Mesendoderm (in vitro differentiated cells): ENCODE measurements around the gene GTPBP2.

Experiments used
- DNase-seq: peaks from one replicate; pipeline ENCODE4 v3.0.0; 2013
- H2AK5ac ChIP-seq: 2 replicates; pipeline ENCODE4 v1.6.1; 2013; ENCODE audit warnings: low read length, inconsistent platforms
- H2BK120ac ChIP-seq: 2 replicates; pipeline ENCODE4 v1.6.1; 2013; ENCODE audit warnings: low read depth, mild to moderate bottlenecking, low read length, moderate library complexity, mixed read lengths
- H2BK15ac ChIP-seq: replicated peaks from 2 replicates; pipeline ENCODE4 v1.6.1; 2013; ENCODE audit warnings: low read depth, mild to moderate bottlenecking, moderate library complexity
- H2BK5ac ChIP-seq: 2 replicates; pipeline ENCODE4 v1.6.1; 2013; ENCODE audit warnings: low read length, inconsistent platforms
- H3K18ac ChIP-seq: 2 replicates; pipeline ENCODE4 v1.6.1; 2013; ENCODE audit warnings: mild to moderate bottlenecking, low read length, mixed read lengths
- H3K23ac ChIP-seq: one replicate; pipeline ENCODE4 v1.6.1; 2013; ENCODE audit warnings: low read length
- H3K27ac ChIP-seq: 2 replicates; pipeline ENCODE4 v1.5.1; 2013; ENCODE audit warnings: low read depth, mild to moderate bottlenecking, inconsistent platforms, low read length, moderate library complexity
- H3K27me3 ChIP-seq: 2 replicates; pipeline ENCODE4 v1.6.1; 2013; ENCODE audit warnings: low read length, control low read depth, mild to moderate bottlenecking, inconsistent platforms; ENCODE audit not compliant: insufficient read depth, poor library complexity
- H3K36me3 ChIP-seq: 2 replicates; pipeline ENCODE4 v1.6.1; 2013; ENCODE audit warnings: low read length, inconsistent platforms; ENCODE audit not compliant: control insufficient read depth, insufficient read depth
- H3K4ac ChIP-seq: one replicate; pipeline ENCODE4 v1.6.1; 2013; ENCODE audit warnings: low read depth, mild to moderate bottlenecking, low read length, moderate library complexity
- H3K4me1 ChIP-seq: 2 replicates; pipeline ENCODE4 v1.6.1; 2013; ENCODE audit warnings: low read depth, low read length, inconsistent platforms; ENCODE audit not compliant: control insufficient read depth
- H3K4me2 ChIP-seq: 2 replicates; pipeline ENCODE4 v1.6.1; 2013; ENCODE audit warnings: low read length
- H3K4me3 ChIP-seq: 2 replicates; pipeline ENCODE4 v1.5.1; 2013; ENCODE audit warnings: mild to moderate bottlenecking, low read length
- H3K56ac ChIP-seq: one replicate; pipeline ENCODE4 v1.6.1; 2013; ENCODE audit warnings: low read length
- H3K79me1 ChIP-seq: 2 replicates; pipeline ENCODE4 v1.6.1; 2013; ENCODE audit warnings: low read length, inconsistent platforms
- H3K79me2 ChIP-seq: 2 replicates; pipeline ENCODE4 v1.6.1; 2013; ENCODE audit warnings: mild to moderate bottlenecking, low read length; ENCODE audit not compliant: control insufficient read depth, insufficient read depth
- H3K9ac ChIP-seq: 2 replicates; pipeline ENCODE4 v1.6.1; 2013; ENCODE audit warnings: low read length, inconsistent platforms
- H4K5ac ChIP-seq: one replicate; pipeline ENCODE4 v1.6.1; 2013; ENCODE audit warnings: low read length
- H4K8ac ChIP-seq: one replicate; pipeline ENCODE4 v1.6.1; 2013; ENCODE audit warnings: low read depth, mild to moderate bottlenecking, control low read depth, low read length, moderate library complexity
- WGBS: extraction: QIAGEN DNeasy Blood & Tissue Kit; methylation state at CpG from one replicate; pipeline ENCODE4 v1.1.7; 2013; ENCODE audit warnings: low lambda C conversion rate, missing lambda C conversion rate; ENCODE audit not compliant: insufficient coverage; ENCODE audit errors: extremely low coverage; 5-methylcytosine and 5-hydroxymethylcytosine counted together

The GTPBP2 gene

DNA sequence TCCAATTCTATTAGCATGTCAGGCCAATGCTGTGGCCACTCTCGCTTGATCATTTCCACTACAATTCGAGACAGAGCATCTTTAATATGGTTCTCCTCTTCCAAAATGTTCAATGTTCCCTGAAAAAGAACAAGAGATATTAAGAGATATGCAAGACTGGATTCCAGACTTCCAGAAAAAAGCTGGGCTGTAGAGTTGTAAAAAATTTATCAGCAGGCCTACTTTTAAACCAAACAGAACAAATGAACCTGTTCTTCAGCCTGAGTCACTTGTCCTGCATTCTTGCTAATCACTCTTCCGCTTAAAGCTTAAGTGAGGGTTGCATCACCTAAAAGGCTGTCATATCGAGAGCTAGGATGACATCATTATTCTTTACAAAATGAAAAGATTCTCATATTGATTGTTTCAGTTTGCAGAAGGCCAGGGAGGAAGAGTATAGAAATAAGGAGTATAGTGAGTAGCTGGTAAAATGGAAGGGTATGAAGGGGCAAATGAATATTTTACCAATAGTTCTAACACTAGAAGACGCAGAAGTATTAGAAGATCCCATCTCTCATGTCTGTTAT, 58.1 kb downstream of the GTPBP2 start:
- Histone ChIP-seq H2BK15ac (no peak overlapping the region), H3K36me3 (peaks cover 14% of the 10 kb centered on the region), H3K23ac (no peak overlapping the region), H2BK120ac (no peak overlapping the region), H3K79me2 (peaks cover 19% of the 10 kb centered on the region), H3K4me1 (peaks cover 2% of the 10 kb centered on the region), H2AK5ac (no peak overlapping the region), H3K79me1 (peaks cover 6% of the 10 kb centered on the region), H4K8ac (no peak overlapping the region), H4K5ac (no peak overlapping the region), H3K4me3 (no peak overlapping the region), H3K9ac (no peak overlapping the region), H3K4me2 (no peak overlapping the region), H3K27me3 (no peaks in the 10 kb centered on the region), H2BK5ac (no peak overlapping the region), H3K4ac (no peak overlapping the region), H3K56ac (no peak overlapping the region), H3K18ac (no peak overlapping the region), H3K27ac (no peak overlapping the region)
- peak; percentile 60 for DNase-seq
- no CpG with 5 or more reads among the region's 5 CpGs for WGBS
